GM12878 (cell line): ENCODE data around the gene BCORL1. TPM values are rescaled to one million over a fixed set of nuclear protein-coding genes. Genes with fewer than 3 reads are reported as not detected.

ENCODE experiments used
- ATAC-seq: fragments of 200-7000 bp; cut with Tn5 transposase; 3 replicates; pipeline ENCODE4 v1.9.1; 2020; ENCODE audit warnings: mild to moderate bottlenecking, moderate library complexity
- BruUV-seq: library from RNA; stranded (reverse); fragments of 400-500 nt; replicated peaks from 2 replicates; lab custom pipeline; 2021; lab: Mats Ljungman, UMichigan
- CTCF ChIA-PET: fragments of 300-600 bp; sonication (Branson Sonifier 250); formaldehyde crosslinking; extraction: SDS; loops from one replicate; lab custom pipeline; 2021; ENCODE audit warnings: inconsistent platforms; lab: Yijun Ruan, JAX
- POLR2A ChIA-PET: fragments of 350-600 bp; formaldehyde crosslinking; extraction: SDS; loops from one replicate; lab custom pipeline; 2021; ENCODE audit warnings: inconsistent platforms; lab: Charles Lee
- RAD21 ChIA-PET: fragments of 300-600 bp; sonication (Branson Sonifier 250); formaldehyde crosslinking; loops from one replicate; lab custom pipeline; 2023; ENCODE audit warnings: antibody characterized with exemption; ENCODE audit not compliant: unreplicated experiment; lab: Charles Lee
- SMC1A ChIA-PET: fragments of 300-600 bp; sonication (Branson Sonifier 250); formaldehyde crosslinking; loops from one replicate; lab custom pipeline; 2023; ENCODE audit not compliant: unreplicated experiment, uncharacterized antibody; lab: Charles Lee
- DNase-seq: peaks from one replicate; pipeline ENCODE4 v3.0.0-alpha.2; 2011; ENCODE audit warnings: low read depth, low spot score
- FAIRE-seq: peaks from 3 replicates; lab custom pipeline; 2011; peaks lifted over from hg19 to GRCh38; lab: Jason Lieb, UNC
- H2AFZ ChIP-seq: 2 replicates; pipeline ENCODE4 v1.6.0; 2011; ENCODE audit warnings: low read depth, low read length, control low read depth; ENCODE audit not compliant: control insufficient read depth
- H3K27ac ChIP-seq: 2 replicates; pipeline ENCODE4 v1.5.1; 2011; ENCODE audit warnings: control low read depth; ENCODE audit not compliant: control insufficient read depth, insufficient read depth
- H3K27me3 ChIP-seq, 2 experiments: replicated peaks in 1 of 2; 2 replicates each; pipeline versions ENCODE4 v1.6.0 to v1.6.1; 2011; ENCODE audit warnings: low read length in 1 of 2; ENCODE audit not compliant: control insufficient read depth in 2 of 2, insufficient read depth in 2 of 2
- H3K36me3 ChIP-seq, 2 experiments: 2 replicates each; pipeline ENCODE4 v1.5.1; 2011; ENCODE audit warnings: low read length in 1 of 2; ENCODE audit not compliant: control insufficient read depth in 2 of 2, insufficient read depth in 2 of 2
- H3K4me1 ChIP-seq: 2 replicates; pipeline ENCODE4 v1.6.1; 2011; ENCODE audit warnings: mild to moderate bottlenecking, low read length, moderate library complexity, mixed read lengths; ENCODE audit not compliant: control insufficient read depth, insufficient read depth
- H3K4me2 ChIP-seq: 2 replicates; pipeline ENCODE4 v1.6.0; 2011; ENCODE audit warnings: control low read depth; ENCODE audit not compliant: control insufficient read depth, insufficient read depth
- H3K4me3 ChIP-seq: fragments of 200-600 bp; sonication (generic); 2 replicates; pipeline ENCODE4 v1.5.1; 2016
- H3K79me2 ChIP-seq: 2 replicates; pipeline ENCODE4 v1.6.0; 2011; ENCODE audit warnings: low read length; ENCODE audit not compliant: control insufficient read depth, insufficient read depth
- H3K9ac ChIP-seq: 2 replicates; pipeline ENCODE4 v1.8.0; 2011; ENCODE audit warnings: low read length, control low read depth, mixed read lengths; ENCODE audit not compliant: control insufficient read depth, insufficient read depth
- H3K9me3 ChIP-seq: replicated peaks from 3 replicates; pipeline ENCODE4 v1.5.1; 2011; ENCODE audit warnings: mild to moderate bottlenecking, low read length; ENCODE audit not compliant: control insufficient read depth, insufficient read depth
- H4K20me1 ChIP-seq: 2 replicates; pipeline ENCODE4 v1.6.0; 2011; ENCODE audit not compliant: control insufficient read depth, insufficient read depth
- CTCF ChIP-seq, 3 experiments: IDR thresholded peaks in 2 of 3; conservative IDR thresholded peaks in 1 of 3; 2 replicates each; pipeline ENCODE4 v1.5.1; 2011; ENCODE audit warnings: low read depth in 3 of 3, low read length in 3 of 3, mild to moderate bottlenecking in 3 of 3, control low read depth in 2 of 3, moderate library complexity in 2 of 3, inconsistent platforms in 1 of 3, mixed read lengths in 1 of 3; ENCODE audit not compliant: control insufficient read depth in 2 of 3, insufficient read depth in 1 of 3; ENCODE audit errors: extremely low read depth in 1 of 3
- IRF5 ChIP-seq: fragments of 450-650 bp; IDR thresholded peaks from 2 replicates; pipeline ENCODE4 v1.6.1; 2017; ENCODE audit warnings: borderline replicate concordance
- RAD21 ChIP-seq: IDR thresholded peaks from 2 replicates; pipeline ENCODE4 v1.6.1; 2011; ENCODE audit warnings: mild to moderate bottlenecking, low read depth, low read length, moderate library complexity; ENCODE audit not compliant: insufficient read depth
- SMC3 ChIP-seq: IDR thresholded peaks from 2 replicates; pipeline ENCODE4 v1.6.1; 2011; ENCODE audit warnings: low read length, improper control_type of control experiment, borderline replicate concordance
- WGBS: methylation state at CpG from one replicate; pipeline ENCODE4 v1.1.6; 2016; ENCODE audit warnings: low lambda C conversion rate; ENCODE audit not compliant: insufficient replicate concordance, insufficient coverage; ENCODE audit errors: missing lambda C conversion rate; 5-methylcytosine and 5-hydroxymethylcytosine counted together
- in situ Hi-C: fragments of 300-500 bp; cut with MboI; formaldehyde crosslinking; loops from 9 replicates; pipeline ENCODE4 v1.14.3; 2018; ENCODE audit warnings: mixed read lengths
- intact Hi-C: fragments of 100-400 bp; cut with micrococcal nuclease; formaldehyde crosslinking; loops from one replicate; pipeline ENCODE4 v1.14.2; 2022; ENCODE audit not compliant: unreplicated experiment
- polyA plus RNA-seq, 11 experiments: library from polyadenylated mRNA; depleted of rRNA in 4 of 11; unstranded in 6 of 11; stranded (reverse) in 5 of 11; fragments of >200 nt; fragmentation: Nextera tagmentation in 4 of 11; fragmentation: Illumina TruSeq in 1 of 11; extraction: Ambion mirVana in 4 of 11; extraction: Trizol in 1 of 11; gene quantifications; 1 replicate in 1 of 11; 2 replicates in 10 of 11; pipeline versions ENCODE4 v1.2.1 to v1.2.3, GENCODE V29; 2011 to 2016; ENCODE audit warnings: inconsistent platforms in 2 of 11, missing spikeins in 2 of 11, low read depth in 1 of 11
- total RNA-seq, 4 experiments: library from RNA; depleted of rRNA in 3 of 4; stranded (reverse); fragments of >200 nt in 3 of 4; fragmentation: Illumina TruSeq in 1 of 4; extraction: Trizol in 1 of 4; gene quantifications; 2 replicates each; pipeline versions ENCODE4 v1.2.1 to v1.2.3, GENCODE V29; 2013 to 2021

BCORL1 gene
- total and polyA plus RNA-seq, 10 of the 15 experiments (the other 5 are each of a cell fraction or from before 2014, with no cell fraction given) = 0.16 to 7.2 (median 0.94) TPM

GRCh38 chrX:130079824-130080406, 97.5 kb downstream of the BCORL1 start:
- CTCF ChIA-PET = interaction anchor here (0.7 to 6.0 kb wide), 33 partner anchors 9 to 911 kb away, joined by 3 to 132 read pairs (median 5); partner anchors contain the start of gene AIFM1

More at GRCh38 chrX:130079824-130080406, 97.5 kb downstream of the BCORL1 start:
- FAIRE-seq (peak; percentile 78), ATAC-seq (peak; percentile 14; the same call in 2 of the 3 replicates)
- intact Hi-C loops (loop anchor here (1.0 to 10.0 kb wide), 3 partner anchors 92 to 185 kb away; partner anchors contain the start of genes RAB33A and ZNF280C), in situ Hi-C loops (loop anchor here (10.0 kb wide), 1 partner anchor 95 kb away; the partner anchor contains the start of gene RAB33A)
- H3K9ac ChIP-seq = no peak overlapping the region
- H3K4me2 ChIP-seq = no peak overlapping the region
- 18% methylated on average over 7 of the region's 9 CpGs for WGBS
- peaks cover 26% of the 10 kb centered on the region for H3K4me1 ChIP-seq
- H3K4me3 ChIP-seq = no peak overlapping the region
- H3K27ac ChIP-seq = no peak overlapping the region
- ChIA-PET RAD21 (interaction anchor here (0.7 to 5.1 kb wide), 18 partner anchors 10 to 118 kb away, joined by 3 to 75 read pairs (median 5); no protein-coding TSS in a partner anchor), SMC1A (interaction anchor here (0.6 to 4.7 kb wide), 20 partner anchors 12 to 171 kb away, joined by 3 to 69 read pairs (median 4); no protein-coding TSS in a partner anchor), POLR2A (interaction anchor here (1.1 to 2.4 kb wide), 4 partner anchors 28 to 110 kb away, joined by 3 to 13 read pairs (median 4); no protein-coding TSS in a partner anchor)
- no peak overlapping the region for H2AFZ ChIP-seq
- no peaks in the 10 kb centered on the region for H4K20me1 ChIP-seq
- peaks cover 0 to 5% of the 10 kb centered on the region in 2 experiments; a peak in 3 of 4 replicates for H3K36me3 ChIP-seq
- TF ChIP-seq IRF5 = no peak
- peak; percentile 79 for TF ChIP-seq SMC3
- peak; percentile 76 to 85 (median 77) for TF ChIP-seq CTCF (IDR thresholded peaks at IDR 0.05 in 2 of 3, conservative IDR thresholded peaks at IDR 0.05 in 1 of 3; ENCODE audit: control insufficient read depth in 2 of 3, extremely low read depth in 1 of 3, insufficient read depth in 1 of 3, low read depth in 3 of 3, low read length in 3 of 3)
- TF ChIP-seq RAD21 = peak; percentile 91
- TF ChIP-seq, all 136 proteins: peak for 3
- no peak for DNase-seq
- Histone ChIP-seq H3K27me3 (no peaks in the 10 kb centered on the region; a peak in 1 of 4 replicates), H3K9me3 (no peaks in the 10 kb centered on the region), H3K79me2 (peaks cover 25% of the 10 kb centered on the region)
- BruUV-seq = no TSS peak
